NT2/D1 (cell line): Measurements from ENCODE around the gene CYP3A5.

ENCODE experiments used
- SUZ12 ChIP-seq: IDR thresholded peaks from 2 replicates; pipeline ENCODE4 v1.6.1; 2011; ENCODE audit not compliant: insufficient read length, insufficient read depth; ENCODE audit errors: extremely low read depth
- YY1 ChIP-seq: IDR thresholded peaks from 2 replicates; pipeline ENCODE4 v1.6.1; 2011; ENCODE audit not compliant: insufficient read length, insufficient read depth
- ZNF274 ChIP-seq: IDR thresholded peaks from 2 replicates; pipeline ENCODE4 v1.6.1; 2011; ENCODE audit warnings: mild to moderate bottlenecking, low read depth, low read length

DNA sequence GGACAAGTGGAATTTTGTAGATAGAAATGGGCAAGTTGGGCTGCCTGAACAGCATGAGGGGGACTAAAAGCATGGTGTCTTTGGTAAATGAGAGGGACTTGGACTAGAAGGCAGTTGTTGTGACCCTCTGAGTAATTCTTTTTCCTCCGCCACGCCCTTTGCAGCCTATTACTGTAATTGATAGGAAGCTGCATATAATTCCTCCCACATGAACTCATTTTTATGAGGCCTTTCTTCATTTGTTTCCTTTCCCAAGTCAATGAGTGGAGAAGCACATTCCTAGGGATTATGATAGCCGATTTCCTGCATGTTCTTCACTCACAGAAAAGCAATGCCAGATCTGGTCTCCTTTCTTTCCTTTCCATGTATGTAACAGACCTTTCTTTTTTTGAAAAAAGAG is 35.4 kb downstream of the CYP3A5 start:
- no peak for TF ChIP-seq ZNF274
- TF ChIP-seq SUZ12: no peak
- TF ChIP-seq YY1: no peak
